ENCODE data around the gene APBA3. TPM values are rescaled to one million over a fixed set of nuclear protein-coding genes. Genes with fewer than 3 reads are reported as not detected.

APBA3 gene
- total RNA-seq, 2 experiments from 2014 or later = 45.8 to 46.2 TPM

GRCh38 chr19:3783660-3784584, 22.4 kb upstream of the APBA3 start:
- peaks cover 25% of the 10 kb centered on the region for H3K36me3 Mint-ChIP-seq (ENCODE audit: low read depth)
- POLR2A ChIA-PET = no interaction called here
- peaks cover 2% of the 10 kb centered on the region for H3K27me3 Mint-ChIP-seq
- CTCF ChIA-PET = interaction anchor here (1.0 to 2.4 kb wide), 4 partner anchors 14 to 38 kb away, joined by 3 to 10 read pairs (median 3); partner anchors contain the start of gene MRPL54
- peaks cover 19% of the 10 kb centered on the region for H3K9me3 Mint-ChIP-seq
- peak overlapping the region; percentile 48 for H3K4me3 Mint-ChIP-seq
- H3K4me1 Mint-ChIP-seq = peaks cover 21% of the 10 kb centered on the region
- no peak for DNase-seq
- no peak overlapping the region for H3K27ac Mint-ChIP-seq

GRCh38 chr19:3782903-3783302, 21.4 kb upstream of the APBA3 start:
- Mint-ChIP-seq H3K4me3 (no peak overlapping the region), H3K27ac (no peak overlapping the region), H3K9me3 (peaks cover 19% of the 10 kb centered on the region), H3K36me3 (ENCODE audit: low read depth) (peaks cover 25% of the 10 kb centered on the region), H3K4me1 (peaks cover 21% of the 10 kb centered on the region), H3K27me3 (peaks cover 2% of the 10 kb centered on the region)
- ChIA-PET POLR2A (no interaction called here), CTCF (interaction anchor here (2.4 kb wide), 1 partner anchor 39 kb away, joined by 10 read pairs; no protein-coding TSS in a partner anchor)
- no peak for DNase-seq

DNA sequence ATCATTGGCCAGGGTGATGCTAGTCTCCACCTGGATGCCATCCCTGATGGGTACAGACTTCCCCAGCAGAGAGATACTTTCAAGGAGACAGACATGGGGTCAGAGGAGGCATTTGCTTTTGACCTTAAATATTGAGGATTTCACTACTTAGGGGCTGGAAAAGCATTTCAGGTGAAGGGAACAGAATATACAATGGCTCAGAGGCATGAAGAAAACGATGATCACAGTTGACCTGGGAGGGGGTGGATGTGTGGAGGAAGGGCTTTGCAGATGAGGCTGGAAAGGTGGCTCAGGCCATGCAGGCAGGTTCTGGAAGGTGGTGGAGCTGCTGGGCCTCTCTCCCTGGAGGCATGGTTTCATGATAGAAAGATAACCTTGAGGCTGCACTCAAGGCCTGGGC, 20.8 kb upstream of the APBA3 start:
- H3K27me3 Mint-ChIP-seq = peaks cover 2% of the 10 kb centered on the region
- peaks cover 19% of the 10 kb centered on the region for H3K9me3 Mint-ChIP-seq
- H3K4me3 Mint-ChIP-seq = no peak overlapping the region
- no peak for DNase-seq
- H3K27ac Mint-ChIP-seq = no peak overlapping the region
- POLR2A ChIA-PET = no interaction called here
- H3K36me3 Mint-ChIP-seq (ENCODE audit: low read depth) = peaks cover 25% of the 10 kb centered on the region
- CTCF ChIA-PET = interaction anchor here (2.4 kb wide), 1 partner anchor 40 kb away, joined by 10 read pairs; no protein-coding TSS in a partner anchor
- peaks cover 21% of the 10 kb centered on the region for H3K4me1 Mint-ChIP-seq

DNA sequence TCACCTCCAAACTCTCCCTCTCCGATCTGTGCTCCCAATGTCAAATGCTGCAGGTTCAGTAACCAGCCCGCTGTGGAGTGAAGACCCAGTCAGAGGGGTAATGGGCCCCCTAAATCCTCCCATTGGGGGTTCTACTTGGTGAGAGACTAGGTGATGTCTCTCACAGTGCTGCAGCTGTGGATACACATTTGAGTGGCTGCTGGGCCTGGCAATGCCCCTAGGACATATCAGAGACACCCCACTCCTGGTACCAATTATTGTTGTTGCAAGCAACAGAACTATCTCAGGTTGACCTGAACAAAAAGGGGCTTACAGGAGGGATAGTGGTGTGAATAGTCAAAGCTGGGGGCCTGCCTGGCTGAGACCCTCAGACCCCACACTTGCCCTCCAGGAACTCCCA, 20.1 kb upstream of the APBA3 start:
- ChIA-PET CTCF (interaction anchor here (0.6 to 0.8 kb wide), 2 partner anchors 13 to 108 kb away, joined by 3 to 4 read pairs; no protein-coding TSS in a partner anchor), POLR2A (no interaction called here)
- no peak for DNase-seq
- H3K4me3 Mint-ChIP-seq = no peak overlapping the region
- peak overlapping the region; percentile 48 for H3K27ac Mint-ChIP-seq
- H3K9me3 Mint-ChIP-seq = peaks cover 19% of the 10 kb centered on the region
- peaks cover 21% of the 10 kb centered on the region for H3K4me1 Mint-ChIP-seq
- peaks cover 25% of the 10 kb centered on the region for H3K36me3 Mint-ChIP-seq (ENCODE audit: low read depth)
- peaks cover 1% of the 10 kb centered on the region for H3K27me3 Mint-ChIP-seq

DNA sequence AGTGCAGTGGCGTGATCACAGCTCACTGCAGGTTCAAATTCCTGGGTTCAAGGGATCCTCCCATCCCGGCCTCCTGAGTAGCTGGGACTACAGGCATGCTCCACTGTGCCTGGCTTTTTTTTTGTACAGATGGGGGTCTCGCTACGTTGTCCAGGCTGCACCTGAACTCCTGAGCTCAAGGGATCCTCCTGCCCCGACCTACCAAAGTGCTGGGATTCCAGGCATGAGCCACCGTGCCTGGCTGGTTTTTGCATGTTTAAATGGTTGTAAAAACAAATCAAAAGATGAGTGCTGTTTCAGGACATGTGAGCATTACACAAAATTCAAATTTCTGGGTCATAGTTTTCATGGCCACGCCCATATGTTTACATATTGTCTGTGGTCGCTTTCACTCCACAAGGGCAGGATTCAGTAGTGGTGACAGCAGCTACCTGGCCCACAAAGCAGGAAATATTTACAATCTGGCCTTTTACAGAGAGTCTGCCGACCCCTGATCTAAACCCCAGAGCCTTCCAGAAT, 19.4 kb upstream of the APBA3 start:
- ChIA-PET CTCF (interaction anchor here (0.6 to 0.9 kb wide), 4 partner anchors 11 to 109 kb away, joined by 3 to 4 read pairs (median 3); no protein-coding TSS in a partner anchor), POLR2A (no interaction called here)
- peaks cover 19% of the 10 kb centered on the region for H3K9me3 Mint-ChIP-seq
- no peaks in the 10 kb centered on the region for H3K27me3 Mint-ChIP-seq
- no peak overlapping the region for H3K27ac Mint-ChIP-seq
- no peak overlapping the region for H3K4me3 Mint-ChIP-seq
- H3K36me3 Mint-ChIP-seq (ENCODE audit: low read depth) = peaks cover 25% of the 10 kb centered on the region
- DNase-seq = peak; percentile 29
- peaks cover 21% of the 10 kb centered on the region for H3K4me1 Mint-ChIP-seq

DNA sequence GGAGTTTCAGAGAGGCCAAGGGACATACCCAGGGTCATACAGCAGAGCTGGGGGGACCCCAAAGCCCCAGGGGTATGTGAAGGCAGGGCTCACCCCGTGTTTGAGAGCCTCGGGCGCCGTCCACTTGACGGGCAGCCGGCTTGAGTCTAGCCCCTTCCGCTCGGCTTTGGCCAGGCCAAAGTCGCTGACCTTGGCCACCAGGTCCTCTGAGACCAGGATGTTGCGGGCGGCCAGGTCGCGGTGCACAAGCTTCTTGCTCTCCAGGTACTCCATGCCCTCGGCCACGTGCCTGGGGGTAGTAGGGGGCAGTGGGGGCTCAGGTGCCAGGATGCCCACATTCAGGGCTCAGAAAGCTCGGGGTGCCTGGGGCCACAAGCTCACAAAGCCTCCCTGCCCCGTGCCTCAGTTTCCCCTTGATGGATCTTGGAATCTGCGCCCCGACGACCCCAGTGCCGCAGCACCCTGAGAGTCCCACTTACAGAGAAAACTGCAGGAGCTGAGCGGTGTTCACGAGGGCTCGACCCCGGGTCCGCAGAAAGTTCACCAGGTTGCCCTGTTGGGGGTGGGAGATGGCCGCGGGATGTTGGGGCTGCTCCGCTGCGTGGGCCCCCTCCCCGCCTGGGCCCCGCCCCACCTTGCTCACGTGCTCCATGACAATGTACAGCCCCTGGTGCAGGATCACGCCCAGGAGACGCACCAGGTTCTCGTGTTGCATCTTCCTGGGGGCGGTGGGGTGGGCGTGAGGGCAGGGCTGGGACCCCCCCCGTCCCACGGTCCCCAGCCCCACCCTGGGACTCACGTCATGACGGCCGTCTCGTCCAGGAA, 17.6 kb upstream of the APBA3 start:
- no peak overlapping the region for H3K27ac Mint-ChIP-seq
- H3K36me3 Mint-ChIP-seq (ENCODE audit: low read depth) = peaks cover 25% of the 10 kb centered on the region
- ChIA-PET CTCF (interaction anchor here (1.2 kb wide), 1 partner anchor 43 kb away, joined by 3 read pairs; no protein-coding TSS in a partner anchor), POLR2A (no interaction called here)
- H3K9me3 Mint-ChIP-seq = peaks cover 19% of the 10 kb centered on the region
- no peaks in the 10 kb centered on the region for H3K27me3 Mint-ChIP-seq
- no peak overlapping the region for H3K4me3 Mint-ChIP-seq
- DNase-seq = no peak
- H3K4me1 Mint-ChIP-seq = peaks cover 9% of the 10 kb centered on the region

GRCh38 chr19:3778104-3778867, 16.8 kb upstream of the APBA3 start:
- H3K27me3 Mint-ChIP-seq = no peaks in the 10 kb centered on the region
- DNase-seq = no peak
- peaks cover 22% of the 10 kb centered on the region for H3K36me3 Mint-ChIP-seq (ENCODE audit: low read depth)
- H3K27ac Mint-ChIP-seq = no peak overlapping the region
- POLR2A ChIA-PET = interaction anchor here (0.6 kb wide), 1 partner anchor 35 kb away, joined by 3 read pairs; no protein-coding TSS in a partner anchor
- H3K4me1 Mint-ChIP-seq = peaks cover 9% of the 10 kb centered on the region
- no peak overlapping the region for H3K4me3 Mint-ChIP-seq
- H3K9me3 Mint-ChIP-seq = peaks cover 19% of the 10 kb centered on the region
- CTCF ChIA-PET = no interaction called here

DNA sequence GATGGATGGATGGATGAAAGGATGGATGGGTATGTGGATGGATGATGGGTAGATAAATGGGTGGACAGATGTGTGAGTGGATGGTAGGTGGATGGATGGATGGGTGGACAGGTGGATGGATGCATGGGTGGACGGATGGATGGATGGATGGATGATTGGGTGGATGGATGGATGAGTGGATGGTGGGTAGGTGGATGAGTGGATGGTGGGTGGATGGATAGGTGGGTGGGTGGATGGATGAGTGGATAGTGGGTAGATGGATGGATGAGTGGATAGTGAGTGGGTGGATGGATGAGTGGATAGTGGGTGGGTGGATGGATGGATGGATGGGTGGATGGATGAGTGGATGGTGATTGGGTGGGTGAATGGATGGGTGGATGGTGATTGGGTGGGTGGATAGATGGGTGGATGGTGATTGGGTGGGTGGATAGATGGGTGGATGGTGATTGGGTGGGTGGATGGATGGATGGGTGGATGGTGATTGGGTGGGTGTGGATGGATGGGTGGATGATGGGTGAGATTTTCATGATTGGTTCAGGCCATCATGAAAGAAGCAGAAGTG, 15.1 kb upstream of the APBA3 start:
- ChIA-PET POLR2A (no interaction called here), CTCF (interaction anchor here (0.6 kb wide), 1 partner anchor 14 kb away, joined by 3 read pairs; the partner anchor contains the start of gene MRPL54)
- H3K27me3 Mint-ChIP-seq = no peaks in the 10 kb centered on the region
- no peak overlapping the region for H3K27ac Mint-ChIP-seq
- peaks cover 8% of the 10 kb centered on the region for H3K36me3 Mint-ChIP-seq (ENCODE audit: low read depth)
- H3K9me3 Mint-ChIP-seq = peaks cover 8% of the 10 kb centered on the region
- no peak overlapping the region for H3K4me3 Mint-ChIP-seq
- peaks cover 11% of the 10 kb centered on the region for H3K4me1 Mint-ChIP-seq
- no peak for DNase-seq

- Mint-ChIP-seq H3K27ac (no peak overlapping the region), H3K9me3 (peaks cover 1% of the 10 kb centered on the region), H3K36me3 (ENCODE audit: low read depth) (peaks cover 1% of the 10 kb centered on the region), H3K4me1 (peaks cover 5% of the 10 kb centered on the region), H3K4me3 (no peak overlapping the region), H3K27me3 (no peaks in the 10 kb centered on the region)
- no peak for DNase-seq
- POLR2A ChIA-PET = no interaction called here
- CTCF ChIA-PET = interaction anchor here (0.6 kb wide), 1 partner anchor 13 kb away, joined by 3 read pairs; the partner anchor contains the start of gene MRPL54
Measured at GRCh38 chr19:3775831-3776230, 14.3 kb upstream of the APBA3 start.

GRCh38 chr19:3775374-3775711, 13.9 kb upstream of the APBA3 start:
- POLR2A ChIA-PET = no interaction called here
- no peak for DNase-seq
- H3K36me3 Mint-ChIP-seq (ENCODE audit: low read depth) = no peaks in the 10 kb centered on the region
- CTCF ChIA-PET = interaction anchor here (1.0 kb wide), 1 partner anchor 47 kb away, joined by 3 read pairs; no protein-coding TSS in a partner anchor
- H3K9me3 Mint-ChIP-seq = no peaks in the 10 kb centered on the region
- no peak overlapping the region for H3K27ac Mint-ChIP-seq
- H3K27me3 Mint-ChIP-seq = no peaks in the 10 kb centered on the region
- H3K4me1 Mint-ChIP-seq = peaks cover 4% of the 10 kb centered on the region
- no peak overlapping the region for H3K4me3 Mint-ChIP-seq

- no peaks in the 10 kb centered on the region for H3K36me3 Mint-ChIP-seq (ENCODE audit: low read depth)
Measured at GRCh38 chr19:3774621-3775373, 13.3 kb upstream of the APBA3 start.

More at GRCh38 chr19:3774621-3775373, 13.3 kb upstream of the APBA3 start:
- Mint-ChIP-seq H3K27ac (no peak overlapping the region), H3K27me3 (no peaks in the 10 kb centered on the region), H3K4me3 (no peak overlapping the region), H3K9me3 (no peaks in the 10 kb centered on the region), H3K4me1 (peaks cover 4% of the 10 kb centered on the region)
- ChIA-PET CTCF (interaction anchor here (1.0 to 1.1 kb wide), 2 partner anchors 12 to 47 kb away, joined by 3 read pairs; partner anchors contain the start of gene MRPL54), POLR2A (no interaction called here)
- DNase-seq = no peak

Data from activated CD4-positive, alpha-beta T cell treated with anti-CD3 and anti-CD28 coated beads, Interleukin-2, amount 10 ng/mL, durations not matched to agents 7 days and 5 days (primary cell).